Inflammatory macrophage (primary cell): ENCODE data around the gene COMMD10.
"Not testable (repeated sequence)": the region's sequence is repeated elsewhere in the genome, so short reads cannot be mapped to it uniquely, and the experiment has no call there.

Experiments
- DNase-seq, 2 donors: peaks; one replicate each; pipeline ENCODE4 v3.0.0-alpha.2; 2020 to 2022
- total RNA-seq, 18 experiments: gene quantifications; one replicate each; lab custom pipeline; 2026; ENCODE audit warnings: mixed read lengths in 6 of 18, inconsistent platforms in 2 of 18; lab: John Stamatoyannopoulos, UW

The COMMD10 gene
- 18.8 to 55.8 (median 38.8) reads per million in 18 experiments for total RNA-seq

DNA sequence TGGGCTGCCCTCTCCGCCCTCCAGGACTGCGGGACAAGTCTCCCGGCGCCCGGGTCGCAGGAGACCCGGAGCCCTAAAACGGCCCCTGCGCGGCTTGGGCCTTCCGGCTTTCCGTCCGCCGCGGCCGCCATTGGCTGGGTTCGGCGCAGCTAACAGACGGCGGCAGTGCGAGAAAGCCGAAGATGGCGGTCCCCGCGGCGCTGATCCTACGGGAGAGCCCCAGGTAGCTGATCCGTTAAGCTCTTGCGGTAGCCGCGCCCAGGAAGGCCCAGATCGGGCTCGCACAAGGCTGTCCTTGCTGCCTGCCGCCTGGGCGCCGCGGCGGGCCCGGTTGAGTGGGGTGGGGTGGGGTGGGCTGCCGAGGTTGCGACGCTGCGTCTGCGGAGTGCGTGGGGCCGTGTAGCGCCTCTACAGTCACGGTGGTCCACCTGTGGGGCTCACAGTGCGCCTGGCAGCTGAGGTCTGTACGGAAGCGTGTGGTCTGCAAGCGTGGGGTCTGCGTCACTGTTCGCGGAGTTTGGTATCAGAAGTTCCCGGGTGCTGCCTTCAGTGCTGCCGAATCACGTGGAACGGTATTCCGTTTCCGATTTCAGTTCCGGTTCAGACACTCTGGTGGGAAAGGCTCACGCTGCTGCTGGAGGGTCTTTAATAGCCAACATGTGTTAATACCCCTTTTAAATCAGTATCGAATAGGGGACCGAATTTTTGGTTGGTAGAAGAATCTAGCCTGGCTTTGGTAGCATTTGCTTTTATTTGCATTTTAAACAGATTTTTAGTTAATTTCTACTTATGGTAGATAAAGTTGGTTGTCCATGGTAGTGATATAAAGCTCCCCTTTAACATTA lies at the start of gene COMMD10:
Gene COMMD10 (plus strand): TSS at position 155 of the 845 bp plus-strand sequence.
- peak; percentile 75 to 88 for DNase-seq

DNA sequence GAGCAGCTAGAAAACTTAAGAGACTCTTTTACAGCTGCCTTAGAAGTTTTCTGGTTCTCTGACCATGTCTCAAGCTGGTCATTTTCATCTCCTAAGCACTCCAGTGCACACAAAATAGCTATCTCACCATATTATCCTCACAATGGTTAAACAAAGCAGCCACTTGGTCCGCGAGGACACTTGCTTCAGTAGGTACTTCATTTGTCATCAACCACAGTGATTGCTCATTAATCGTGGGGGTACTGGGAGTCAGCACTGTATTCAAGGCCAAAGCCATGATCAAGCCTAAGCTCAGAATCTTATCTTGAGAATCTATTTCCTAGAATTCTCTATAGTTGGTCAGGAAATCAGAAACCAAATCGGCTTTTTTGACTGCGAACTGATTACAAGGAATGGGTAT lies 49.7 kb upstream of the COMMD10 start:
- DNase-seq, result peak in 1 of 2 donors; percentile 18

DNA sequence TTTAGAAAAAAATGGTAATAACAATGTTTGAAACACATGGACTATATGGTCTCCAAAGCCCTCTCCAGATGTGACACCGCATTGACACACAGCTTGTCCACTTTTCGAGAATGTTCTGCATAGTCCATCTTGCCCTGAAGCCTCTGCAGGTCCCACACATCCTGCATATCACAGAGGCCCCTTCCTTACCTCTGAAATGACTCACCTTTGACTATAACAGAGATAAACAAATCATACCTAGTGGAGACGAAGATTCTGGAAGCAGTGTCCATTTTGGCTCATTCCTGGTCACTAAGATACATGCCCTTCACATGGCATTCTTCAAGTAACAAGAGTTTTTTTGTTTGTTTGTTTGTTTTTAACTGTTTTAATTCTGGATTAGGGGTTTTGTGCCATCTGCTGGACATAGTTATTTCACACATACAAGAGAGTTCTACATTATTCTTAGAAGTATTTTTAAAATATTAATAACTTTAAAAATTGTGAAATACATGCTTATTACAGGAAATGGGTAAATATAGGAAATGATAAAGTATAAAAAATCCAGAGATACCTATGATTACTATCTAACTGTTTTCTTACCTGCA lies 47.5 kb upstream of the COMMD10 start:
- DNase-seq, result no peak

DNA sequence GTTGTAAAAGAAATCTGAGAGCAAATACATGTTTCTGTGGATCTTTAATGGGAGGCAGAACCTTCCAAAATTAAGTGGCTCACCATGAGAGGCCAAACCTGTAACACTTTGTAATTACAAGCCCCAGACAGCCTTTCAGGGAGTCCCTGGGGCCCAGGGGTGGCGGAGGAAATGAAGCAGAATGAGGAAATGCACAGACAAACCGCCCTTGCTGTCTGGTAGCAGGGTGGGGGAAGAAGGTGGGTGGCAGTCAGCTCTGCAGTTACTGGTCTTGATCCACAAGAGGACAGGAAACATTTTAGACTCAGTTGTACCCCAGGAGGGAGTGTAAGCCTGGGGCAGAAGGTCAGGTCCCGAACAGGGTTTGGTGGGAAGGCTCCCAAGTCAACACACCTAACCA lies 46.0 kb upstream of the COMMD10 start:
- peak; percentile 42 to 65 for DNase-seq

DNA sequence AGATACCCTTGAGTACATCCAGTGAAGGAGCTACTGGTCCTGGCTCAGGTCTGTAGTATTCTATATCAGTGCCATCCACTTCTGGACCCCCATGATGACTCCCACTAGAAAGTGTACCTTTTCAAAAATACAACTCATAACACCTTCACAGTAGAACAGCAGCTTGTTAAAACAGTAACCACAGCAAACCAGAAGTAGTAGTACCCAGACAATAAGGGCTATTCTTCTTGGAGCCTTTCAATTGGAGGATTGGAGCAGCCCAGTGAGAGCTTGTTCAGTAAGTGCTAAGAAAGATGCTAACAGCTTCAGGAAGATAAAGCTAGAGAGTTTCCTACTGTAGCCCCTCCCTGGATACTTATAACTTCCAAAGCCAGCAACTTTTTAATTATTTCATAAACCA lies 42.5 kb upstream of the COMMD10 start:
- DNase-seq, result no peak

DNA sequence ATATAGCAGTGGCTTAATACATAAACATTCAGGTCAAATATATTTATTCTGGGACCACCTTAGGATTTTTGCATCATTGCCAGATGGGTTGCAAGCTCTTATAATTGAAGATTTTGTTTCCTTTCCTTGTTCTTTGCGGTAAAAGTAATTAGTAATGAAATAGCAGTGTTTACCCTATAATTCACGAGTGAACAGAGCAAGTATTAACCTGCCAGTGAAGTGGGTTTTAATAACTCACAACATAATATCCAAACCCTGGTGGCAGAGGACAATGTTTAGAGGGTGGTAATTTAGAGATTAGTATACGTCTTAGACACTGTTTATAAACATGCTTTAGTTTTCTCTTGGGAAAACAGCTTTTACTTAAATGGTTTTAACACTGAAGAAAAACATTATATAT lies 40.8 kb upstream of the COMMD10 start:
- DNase-seq, result no peak

DNA sequence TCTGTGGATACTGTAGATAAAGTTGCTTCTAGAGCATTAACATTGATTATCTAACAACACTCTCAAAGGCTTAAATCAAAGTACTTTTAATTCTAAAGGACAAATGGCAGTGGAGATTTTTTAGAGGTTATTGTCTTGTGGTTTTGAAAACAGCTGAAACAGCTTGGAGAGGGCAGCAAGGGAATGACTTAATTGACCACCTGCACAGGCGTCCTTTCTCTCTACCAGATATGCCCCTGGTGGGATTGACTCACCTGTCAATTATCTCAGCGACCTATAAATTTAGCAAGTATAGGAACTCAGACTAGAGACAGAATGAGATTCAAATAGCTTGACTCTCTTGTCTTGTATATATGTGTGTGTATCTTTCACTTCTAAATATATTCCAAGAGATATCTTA lies 39.0 kb upstream of the COMMD10 start:
- no peak for DNase-seq

DNA sequence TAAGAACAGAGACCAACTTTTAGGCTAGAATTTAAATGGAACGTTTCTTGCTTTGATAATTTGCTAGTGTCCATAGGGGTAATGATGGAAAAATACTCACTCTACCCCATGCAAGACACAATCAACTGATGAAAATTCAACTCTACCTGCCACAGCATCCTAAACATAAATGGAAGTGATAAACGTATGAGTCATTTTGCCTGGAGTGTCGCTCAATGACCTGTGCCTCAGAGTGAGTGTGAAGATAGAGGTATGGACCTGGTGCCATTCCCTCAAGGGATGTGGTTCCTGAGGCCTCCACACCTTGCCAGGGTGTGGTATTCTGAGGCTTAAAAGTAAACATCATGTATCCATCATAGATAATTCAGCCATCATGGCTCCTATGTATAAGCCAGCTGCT lies 38.6 kb upstream of the COMMD10 start:
- DNase-seq, result no peak

DNA sequence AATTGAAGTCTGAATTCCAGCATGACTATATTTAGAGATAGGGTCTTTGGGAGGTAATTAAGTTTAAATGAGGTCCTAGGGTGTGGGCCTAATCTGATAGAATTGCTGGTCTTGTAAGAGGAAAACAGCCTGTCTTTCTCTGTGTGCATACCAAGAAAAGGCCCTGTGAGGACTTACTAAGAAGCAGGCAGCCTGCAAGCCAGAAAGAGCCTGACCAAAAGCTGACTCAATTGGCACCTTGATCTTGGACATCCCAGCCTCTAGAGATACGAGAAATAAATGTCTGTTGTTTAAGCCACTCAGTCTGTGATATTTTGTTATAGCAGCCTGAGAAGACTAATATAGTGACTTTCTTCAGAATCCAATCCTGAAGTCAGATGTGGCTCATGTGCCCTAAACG lies 38.0 kb upstream of the COMMD10 start:
- no peak for DNase-seq

DNA sequence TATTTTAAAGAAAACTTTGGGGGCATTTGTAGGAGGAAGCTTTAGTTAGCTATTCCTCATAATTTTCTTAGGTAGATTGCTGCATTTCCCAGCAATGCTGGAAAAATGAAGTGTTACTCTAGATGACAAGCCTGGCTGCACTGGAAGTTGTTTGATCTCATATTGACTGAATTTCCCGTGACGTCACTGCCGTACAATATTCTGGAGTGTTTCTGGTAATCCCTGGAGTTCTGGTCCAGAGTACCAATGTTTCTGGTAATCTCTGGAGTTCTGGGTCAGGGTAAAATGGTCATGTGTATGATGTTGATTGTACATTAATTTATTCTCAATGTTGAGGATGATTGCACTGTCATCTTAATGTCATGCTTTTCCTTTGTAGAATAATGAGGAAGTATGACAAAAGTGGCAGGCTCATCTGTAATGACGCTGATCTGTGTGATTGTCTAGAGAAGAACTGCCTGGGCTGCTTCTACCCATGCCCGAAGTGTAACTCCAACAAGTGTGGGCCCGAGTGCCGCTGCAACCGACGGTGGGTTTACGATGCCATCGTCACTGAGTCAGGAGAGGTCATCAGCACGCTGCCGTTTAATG lies 26.4 kb upstream of the COMMD10 start:
- DNase-seq, result no peak

DNA sequence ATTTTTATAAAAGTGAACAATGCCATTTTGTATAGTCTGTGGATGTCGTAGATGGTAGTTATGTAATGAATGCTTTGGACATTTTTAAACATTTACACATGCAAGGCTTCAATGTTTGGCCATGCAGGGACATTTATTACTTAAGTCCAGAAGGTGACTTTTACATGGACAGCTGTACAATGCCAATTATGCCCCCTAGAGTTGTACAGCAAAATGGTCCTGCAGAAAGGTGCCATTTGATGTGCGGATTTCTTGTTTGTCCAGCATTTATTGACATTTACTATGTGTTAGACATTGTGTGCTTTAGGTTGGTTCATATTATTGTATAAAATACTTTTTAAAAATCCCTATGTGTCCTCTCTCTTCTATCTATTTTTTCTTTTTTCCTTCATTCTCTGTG lies 22.5 kb upstream of the COMMD10 start:
- DNase-seq, result no peak

DNA sequence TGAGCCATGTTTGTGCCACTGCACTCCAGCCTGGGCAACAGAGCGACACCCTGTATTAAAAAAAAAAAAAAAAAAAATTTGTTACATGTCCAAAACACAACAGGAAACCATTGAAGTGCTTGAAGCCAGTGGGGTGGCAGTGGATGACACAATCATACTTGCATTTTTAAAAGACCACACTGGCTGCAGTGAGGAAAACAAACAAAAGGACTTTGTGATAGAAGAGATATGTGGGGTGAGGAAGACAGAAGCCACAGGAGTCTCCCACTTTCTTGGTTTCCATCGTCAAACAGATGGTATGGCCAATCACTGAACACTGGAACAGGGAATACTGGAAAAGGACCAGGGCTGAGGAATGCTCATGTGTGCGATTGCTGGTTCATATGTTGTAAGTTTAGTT lies 20.9 kb upstream of the COMMD10 start:
- DNase-seq, result no peak

DNA sequence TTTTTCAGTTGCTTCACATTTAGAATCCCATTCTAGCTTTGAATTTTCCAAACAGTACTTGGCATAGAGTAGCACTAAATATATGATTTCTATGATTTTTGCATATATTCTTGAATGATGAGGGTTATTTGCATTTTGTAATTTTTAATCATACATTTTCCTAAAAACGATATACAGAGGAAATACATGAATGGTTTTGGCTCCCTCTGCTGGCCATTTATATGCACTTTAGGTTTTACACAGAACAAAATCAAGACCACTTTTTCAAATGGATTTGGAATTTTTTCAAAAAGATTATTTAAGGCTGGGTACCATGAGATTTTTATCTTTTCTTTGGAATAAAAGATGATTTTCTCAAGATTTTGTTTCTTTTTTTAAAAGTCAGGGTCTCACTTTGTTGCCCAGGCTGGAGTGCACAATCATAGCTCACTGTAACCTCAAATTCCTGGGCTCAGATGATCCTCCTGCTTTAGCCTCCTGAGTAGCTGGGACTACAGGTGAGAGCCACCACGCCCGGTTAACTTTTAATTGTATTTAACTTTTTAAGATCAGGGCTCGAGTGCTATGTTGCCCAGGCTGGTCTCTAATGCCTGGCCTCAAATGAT lies 16.7 kb upstream of the COMMD10 start:
- DNase-seq, result peak; percentile 52 to 57

DNA sequence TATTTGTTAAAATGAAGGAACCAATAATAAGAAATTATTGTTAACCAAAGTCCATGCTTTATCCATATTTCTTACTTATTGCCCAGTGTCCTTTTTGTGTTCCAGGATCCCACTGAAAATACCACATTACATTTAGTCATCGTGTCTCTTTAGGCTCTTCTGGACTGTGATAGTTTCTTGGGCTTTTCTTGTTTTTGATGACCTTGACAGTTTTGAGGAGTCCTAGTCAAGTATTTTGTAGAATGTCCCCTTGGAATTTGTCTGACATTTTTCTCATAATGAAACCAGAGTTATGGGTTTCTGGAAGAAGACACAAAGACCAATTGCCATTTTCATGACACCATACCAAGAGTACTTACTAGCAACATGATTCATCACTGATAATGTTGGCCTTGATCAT lies 13.6 kb upstream of the COMMD10 start:
- DNase-seq, result no peak

DNA sequence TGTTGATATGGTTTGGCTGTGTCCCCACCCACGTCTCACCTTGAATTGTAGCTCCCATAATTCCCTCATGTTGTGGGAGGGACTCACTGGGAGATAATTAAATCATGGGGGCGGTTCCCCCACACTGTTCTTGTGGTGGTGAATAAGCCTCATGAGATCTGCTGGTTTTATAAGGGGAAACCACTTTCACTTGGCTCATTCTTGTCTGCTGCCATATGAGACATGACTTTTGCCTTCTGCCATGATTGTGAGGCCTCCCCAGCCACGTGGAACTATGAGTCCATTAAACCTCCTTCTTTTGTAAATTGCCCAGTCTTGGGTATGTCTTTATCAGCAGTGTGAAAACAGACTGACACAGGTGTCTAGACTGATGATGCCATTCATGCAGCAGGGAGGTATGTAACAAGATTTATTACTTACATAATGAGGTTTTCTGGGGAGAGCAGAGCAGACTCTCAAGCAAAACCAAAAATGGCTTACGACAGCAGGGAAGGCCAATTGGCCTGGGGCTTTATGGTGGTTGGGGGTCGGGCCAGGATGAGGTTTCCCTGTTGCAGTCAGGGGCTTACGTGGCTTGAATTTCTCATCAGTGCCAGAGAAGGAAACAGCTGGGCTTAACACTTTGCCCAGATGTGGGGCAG lies 9.5 kb upstream of the COMMD10 start:
- peak in 1 of 2 donors; percentile 19 for DNase-seq

DNA sequence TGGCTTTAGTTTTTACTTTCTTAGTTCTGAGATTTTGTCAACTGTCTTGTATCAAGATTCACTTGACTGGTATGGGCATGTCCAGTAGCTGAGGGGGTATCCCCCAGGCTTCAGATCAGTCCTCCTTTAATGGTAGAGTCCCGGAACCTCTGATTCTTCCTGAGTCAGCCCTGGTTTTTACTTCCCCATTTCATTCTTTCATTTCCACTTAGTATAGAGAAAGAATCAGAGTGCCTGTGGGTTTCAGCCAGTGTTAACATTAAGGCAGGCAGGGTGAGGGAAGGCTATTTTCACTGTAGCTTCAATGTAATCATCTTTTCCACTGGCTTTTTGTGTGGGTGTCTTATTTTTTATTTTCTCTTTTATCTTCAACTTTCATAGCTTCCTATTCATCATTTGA lies 8.3 kb upstream of the COMMD10 start:
- peak; percentile 32 to 55 for DNase-seq

DNA sequence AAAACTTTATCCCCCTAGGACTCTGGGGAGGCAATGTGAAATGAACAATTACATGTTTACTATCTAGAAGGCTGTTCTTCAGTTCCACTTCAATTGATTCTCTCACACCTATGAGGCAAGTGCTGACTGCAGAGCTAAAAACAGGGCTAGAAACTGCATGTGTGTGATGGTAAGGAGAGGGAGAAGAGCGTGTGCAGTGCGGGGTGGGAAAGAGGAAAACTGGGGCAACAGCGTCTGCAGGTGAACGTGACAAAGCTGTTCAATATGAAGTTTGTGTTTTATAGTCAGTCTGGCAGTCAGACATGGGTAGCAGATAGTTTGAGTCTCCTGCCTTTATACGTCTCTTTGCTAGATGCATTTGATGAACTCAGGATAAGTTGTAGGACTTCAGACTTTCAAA lies 6.6 kb upstream of the COMMD10 start:
- DNase-seq, result no peak

DNA sequence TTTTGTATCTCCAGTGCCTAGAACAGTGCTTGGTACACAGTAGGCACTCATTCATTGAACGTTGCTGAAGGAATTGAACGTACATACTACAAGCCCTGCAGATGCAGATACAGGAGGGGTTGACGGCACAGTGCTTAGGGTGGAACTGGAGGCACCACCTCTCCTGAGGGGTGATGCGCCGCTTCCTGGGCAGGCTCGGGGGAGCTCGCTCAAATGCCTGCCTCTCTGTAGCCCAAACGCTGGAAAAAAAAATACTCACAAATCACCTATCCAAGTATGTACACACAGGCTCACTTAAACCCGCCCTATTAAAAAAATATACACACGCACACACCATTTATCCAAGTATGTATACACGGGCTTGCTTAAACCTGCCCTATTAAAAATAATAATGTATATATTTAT lies 536 bp upstream of the COMMD10 start:
- no peak for DNase-seq

DNA sequence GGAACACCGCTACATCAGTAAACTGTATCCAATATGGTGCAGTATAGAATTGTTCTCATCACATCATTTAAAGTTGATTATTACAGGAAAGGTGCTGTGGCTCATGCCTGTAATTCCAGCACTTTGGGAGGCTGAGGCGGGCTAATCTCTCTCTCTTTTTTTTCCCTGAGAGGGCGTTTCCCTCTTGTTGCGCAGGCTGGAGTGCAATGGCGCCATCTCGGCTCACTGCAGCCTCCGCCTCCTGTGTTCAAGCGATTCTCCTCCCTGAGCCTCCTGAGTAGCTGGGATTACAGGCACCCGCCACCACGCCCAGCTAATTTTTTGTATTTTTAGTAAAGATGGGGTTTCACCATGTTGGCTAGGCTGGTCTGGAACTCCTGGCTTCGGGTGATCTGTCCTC lies 1.5 kb downstream of the COMMD10 start:
- not testable (repeated sequence) for DNase-seq

DNA sequence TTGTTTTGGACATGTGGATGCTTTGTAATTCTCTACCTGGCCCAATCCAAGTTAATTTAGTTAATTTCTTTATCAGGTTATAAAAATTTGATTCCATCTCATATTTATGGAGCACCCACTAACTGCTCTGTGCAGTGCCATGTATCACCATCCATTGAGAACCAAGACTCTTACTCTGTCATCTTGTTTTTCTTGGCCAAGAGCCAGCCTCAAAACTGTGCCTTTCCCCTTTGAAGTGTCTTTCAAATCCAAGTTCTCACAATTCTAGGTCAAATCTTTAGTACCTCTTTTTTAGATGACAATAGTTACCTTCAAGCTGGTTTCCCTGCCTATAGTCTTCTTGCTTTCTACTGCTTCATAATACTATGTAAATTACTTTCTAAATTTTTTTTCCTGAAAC lies 3.2 kb downstream of the COMMD10 start:
- no peak for DNase-seq

DNA sequence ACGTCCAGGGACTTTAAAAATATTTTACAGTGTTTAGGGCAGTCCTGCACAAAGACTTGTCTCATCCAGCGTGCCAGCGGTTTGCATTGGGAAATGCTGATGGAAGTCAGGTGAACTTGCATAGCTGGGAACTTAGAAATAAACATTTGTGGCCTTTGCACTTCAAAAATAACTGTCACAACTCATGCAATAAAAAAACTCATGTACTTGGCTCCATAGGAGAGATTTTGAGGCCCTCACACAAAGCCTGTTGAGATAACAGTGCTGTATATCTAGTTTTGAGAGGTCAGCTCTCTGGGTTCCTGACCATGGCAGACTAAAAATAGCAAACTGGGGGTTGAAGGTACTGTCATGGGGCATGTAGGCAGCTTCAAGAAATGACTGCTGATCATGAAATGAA lies 5.5 kb downstream of the COMMD10 start:
- peak; percentile 33 to 55 for DNase-seq

DNA sequence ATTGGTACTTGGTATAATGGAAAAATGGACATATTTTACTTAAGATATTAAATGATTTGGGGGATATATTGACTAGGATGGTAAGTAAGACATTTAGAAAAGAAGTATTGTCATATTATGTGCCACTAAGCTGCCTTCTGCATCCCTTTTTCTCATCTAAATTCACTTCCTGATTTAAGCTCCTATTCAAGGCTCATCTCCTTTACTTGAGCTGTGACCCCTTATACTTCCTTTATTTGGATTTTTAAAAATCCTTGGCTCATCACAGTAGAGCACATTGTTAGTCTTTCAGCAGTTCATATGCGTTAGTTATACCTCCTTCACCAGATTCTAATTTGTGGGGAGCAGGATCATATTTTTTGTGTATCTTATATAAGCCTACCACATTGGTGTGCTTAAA lies 6.6 kb downstream of the COMMD10 start:
- DNase-seq, result peak; percentile 25 to 43

DNA sequence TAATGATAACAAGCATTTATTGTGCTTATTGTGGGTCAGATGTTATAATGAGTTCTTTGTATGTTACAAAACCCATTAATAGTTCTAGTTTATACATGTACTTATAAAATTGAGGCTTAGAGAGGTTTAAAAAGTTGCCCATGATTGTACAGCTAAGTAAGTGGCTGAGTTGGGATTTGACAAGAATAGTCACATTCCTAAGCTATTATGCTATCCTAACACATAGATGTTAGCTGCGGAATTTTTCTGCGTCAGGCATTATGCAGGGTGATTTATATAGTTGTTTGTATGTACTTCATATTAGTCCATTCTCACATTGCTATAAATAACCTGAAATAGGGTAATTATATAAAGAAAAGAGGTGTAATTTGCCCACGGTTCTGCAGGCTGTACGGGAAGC lies 12.5 kb downstream of the COMMD10 start:
- DNase-seq, result no peak
